ENCODE results near the gene TRIM2.

TRIM2 gene

GRCh38 chr4:153239409-153239808 is 35.2 kb downstream of the TRIM2 start:
- no peak overlapping the region for H3K4me3 ChIP-seq (ENCODE audit: low read length)
- TF ChIP-seq CTCF (IDR thresholded peaks at IDR 0.05; ENCODE audit: low read depth, low read length, poor library complexity, severe bottlenecking) (no peak), EZH2phosphoT487 (IDR thresholded peaks at IDR 0.05; ENCODE audit: borderline replicate concordance, low read length) (no peak)
- H3K79me2 ChIP-seq (ENCODE audit: control insufficient read depth, low read length), result no peaks in the 10 kb centered on the region
- no peaks in the 10 kb centered on the region for H3K9me2 ChIP-seq (replicated peaks; ENCODE audit: control insufficient read depth, low read length)
- no peaks in the 10 kb centered on the region for H3K9me3 ChIP-seq (ENCODE audit: control insufficient read depth, insufficient read depth, low read length)
- no peak overlapping the region for H3K4me2 ChIP-seq (ENCODE audit: low read length)
- peaks cover 4% of the 10 kb centered on the region; the same call in 1 of the 2 replicates for H3K4me1 ChIP-seq (ENCODE audit: control insufficient read depth, low read length)
- no peaks in the 10 kb centered on the region for H3K36me3 ChIP-seq (ENCODE audit: control insufficient read depth, low read length)
- peaks cover under 1% of the 10 kb centered on the region for H3K27me3 ChIP-seq (ENCODE audit: control insufficient read depth, low read length)
- no peaks in the 10 kb centered on the region for H3F3A ChIP-seq (ENCODE audit: control insufficient read depth, insufficient read depth)
- no peaks in the 10 kb centered on the region for H4K20me1 ChIP-seq (ENCODE audit: control insufficient read depth, insufficient read depth, low read depth, low read length)
- no peak overlapping the region for H3K27ac ChIP-seq (ENCODE audit: low read depth, low read length)

GRCh38 chr4:153241295-153241694 is 37.1 kb downstream of the TRIM2 start:
- H3K9me2 ChIP-seq (replicated peaks; ENCODE audit: control insufficient read depth, low read length), result no peaks in the 10 kb centered on the region
- no peak overlapping the region for H3K4me2 ChIP-seq (ENCODE audit: low read length)
- H3K9me3 ChIP-seq (ENCODE audit: control insufficient read depth, insufficient read depth, low read length), result no peaks in the 10 kb centered on the region
- H3F3A ChIP-seq (ENCODE audit: control insufficient read depth, insufficient read depth), result no peaks in the 10 kb centered on the region
- TF ChIP-seq EZH2phosphoT487 (IDR thresholded peaks at IDR 0.05; ENCODE audit: borderline replicate concordance, low read length), result no peak
- no peak for TF ChIP-seq CTCF (IDR thresholded peaks at IDR 0.05; ENCODE audit: low read depth, low read length, poor library complexity, severe bottlenecking)
- H3K27me3 ChIP-seq (ENCODE audit: control insufficient read depth, low read length), result no peaks in the 10 kb centered on the region
- H3K27ac ChIP-seq (ENCODE audit: low read depth, low read length), result no peak overlapping the region
- no peaks in the 10 kb centered on the region for H3K36me3 ChIP-seq (ENCODE audit: control insufficient read depth, low read length)
- H3K79me2 ChIP-seq (ENCODE audit: control insufficient read depth, low read length), result no peaks in the 10 kb centered on the region
- H3K4me3 ChIP-seq (ENCODE audit: low read length), result no peak overlapping the region
- H3K4me1 ChIP-seq (ENCODE audit: control insufficient read depth, low read length), result peaks cover 4% of the 10 kb centered on the region; the same call in 1 of the 2 replicates
- no peaks in the 10 kb centered on the region for H4K20me1 ChIP-seq (ENCODE audit: control insufficient read depth, insufficient read depth, low read depth, low read length)

GRCh38 chr4:153241970-153242838 is 38.0 kb downstream of the TRIM2 start:
- H3K4me2 ChIP-seq (ENCODE audit: low read length), result no peak overlapping the region
- no peak overlapping the region for H3K4me3 ChIP-seq (ENCODE audit: low read length)
- TF ChIP-seq CTCF (IDR thresholded peaks at IDR 0.05; ENCODE audit: low read depth, low read length, poor library complexity, severe bottlenecking), result no peak
- no peak for TF ChIP-seq EZH2phosphoT487 (IDR thresholded peaks at IDR 0.05; ENCODE audit: borderline replicate concordance, low read length)
- H3K36me3 ChIP-seq (ENCODE audit: control insufficient read depth, low read length), result no peaks in the 10 kb centered on the region
- no peak overlapping the region for H3K27ac ChIP-seq (ENCODE audit: low read depth, low read length)
- no peaks in the 10 kb centered on the region for H3K79me2 ChIP-seq (ENCODE audit: control insufficient read depth, low read length)
- no peaks in the 10 kb centered on the region for H3K27me3 ChIP-seq (ENCODE audit: control insufficient read depth, low read length)
- H3F3A ChIP-seq (ENCODE audit: control insufficient read depth, insufficient read depth), result no peaks in the 10 kb centered on the region
- H3K9me2 ChIP-seq (replicated peaks; ENCODE audit: control insufficient read depth, low read length), result no peaks in the 10 kb centered on the region
- no peaks in the 10 kb centered on the region for H3K9me3 ChIP-seq (ENCODE audit: control insufficient read depth, insufficient read depth, low read length)
- H4K20me1 ChIP-seq (ENCODE audit: control insufficient read depth, insufficient read depth, low read depth, low read length), result no peaks in the 10 kb centered on the region
- peaks cover 4% of the 10 kb centered on the region; the same call in 1 of the 2 replicates for H3K4me1 ChIP-seq (ENCODE audit: control insufficient read depth, low read length)

Measured in DOHH2 (cell line).